Lower leg skin (tissue), 4 donors: ENCODE data around the gene PYCR2. TPM values are rescaled to one million over a fixed set of nuclear protein-coding genes. Genes with fewer than 3 reads are reported as not detected.

Experiments used
- DNase-seq, 2 donors: peaks; one replicate each; pipeline ENCODE4 v3.0.0-alpha.2; 2019; ENCODE audit warnings: low spot score in 2 of 2
- H3K4me3 ChIP-seq: fragments of 200-600 bp; sonication (generic); 2 replicates; pipeline ENCODE4 v1.5.1; 2017; ENCODE audit warnings: mild to moderate bottlenecking, low read depth; ENCODE audit not compliant: poor library complexity, severe bottlenecking
- POLR2A ChIP-seq, 2 donors: fragments of 450-650 bp; IDR thresholded peaks; one replicate each; pipeline ENCODE4 v1.6.1; 2016 to 2017; ENCODE audit warnings: antibody characterized with exemption in 2 of 2, mild to moderate bottlenecking in 1 of 2, moderate library complexity in 1 of 2
- WGBS, 2 donors: methylation state at CpG; one replicate each; pipeline ENCODE4 v1.1.5; 2018; 5-methylcytosine and 5-hydroxymethylcytosine counted together
- intact Hi-C: fragments of 100-400 bp; cut with DNase I; formaldehyde crosslinking; loops from one replicate; pipeline ENCODE4 v1.15.0; 2023; ENCODE audit warnings: low total_unique reads
- total RNA-seq, 4 donors: library from RNA; depleted of rRNA; stranded (reverse); fragments of >200 nt; gene quantifications; one replicate each; pipeline ENCODE4 v1.1.0, GENCODE V29; 2016
- TF ChIP-seq, protein P1 (sequence below), 3 donors: fragments of 450-650 bp; IDR thresholded peaks; one replicate each; pipeline ENCODE4 v1.5.1; 2016; ENCODE audit warnings: antibody characterized with exemption in 3 of 3, mild to moderate bottlenecking in 3 of 3, moderate library complexity in 2 of 3

The PYCR2 gene
- total RNA-seq, 4 donors from 2014 or later, result 35.4 to 43.1 (median 37.9) TPM

DNA sequence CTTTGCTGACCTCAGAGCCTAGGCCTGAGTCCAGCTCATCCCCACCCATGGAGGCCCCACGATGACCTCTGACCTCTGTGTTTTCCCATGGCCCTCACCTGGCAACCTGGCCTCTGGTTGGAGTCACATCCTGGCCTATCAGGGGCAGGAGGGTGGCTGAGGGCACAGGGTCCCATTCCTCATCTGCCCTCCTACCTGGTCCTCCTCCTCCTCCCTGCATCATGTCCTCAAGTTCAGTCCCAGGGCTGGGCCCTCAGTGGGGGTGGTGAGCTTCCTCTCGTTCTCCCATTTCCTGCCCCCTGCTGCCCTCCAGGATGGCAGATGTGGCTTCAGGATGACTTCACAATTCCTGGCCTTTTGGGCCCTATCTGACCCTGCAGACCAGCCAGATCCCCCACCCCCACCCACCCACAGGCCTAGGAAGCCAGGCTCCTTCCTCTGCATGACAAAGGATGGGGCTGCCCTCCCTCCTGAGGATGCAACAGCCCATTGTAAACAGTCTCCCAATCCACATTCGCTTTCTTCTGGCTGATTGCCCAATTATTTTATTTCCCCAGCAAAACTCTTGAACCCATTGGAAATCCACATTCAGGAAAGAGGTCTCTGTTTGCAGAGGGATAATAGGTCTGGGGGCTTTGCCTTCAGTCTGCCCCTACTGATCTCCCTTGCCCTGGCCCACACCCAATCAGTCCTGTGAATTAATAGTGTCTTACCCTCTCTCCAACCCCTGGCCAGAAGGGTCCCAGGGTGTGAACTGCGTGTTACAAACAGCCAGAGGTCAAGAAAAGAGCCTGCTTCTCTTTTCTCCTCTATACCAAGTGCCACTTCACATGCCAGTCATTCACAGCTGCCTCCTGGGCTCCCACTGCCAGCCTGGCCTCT is 24.8 kb downstream of the PYCR2 start:
- H3K4me3 ChIP-seq, result no peak overlapping the region
- no peak for DNase-seq
- TF ChIP-seq, protein P1, sequence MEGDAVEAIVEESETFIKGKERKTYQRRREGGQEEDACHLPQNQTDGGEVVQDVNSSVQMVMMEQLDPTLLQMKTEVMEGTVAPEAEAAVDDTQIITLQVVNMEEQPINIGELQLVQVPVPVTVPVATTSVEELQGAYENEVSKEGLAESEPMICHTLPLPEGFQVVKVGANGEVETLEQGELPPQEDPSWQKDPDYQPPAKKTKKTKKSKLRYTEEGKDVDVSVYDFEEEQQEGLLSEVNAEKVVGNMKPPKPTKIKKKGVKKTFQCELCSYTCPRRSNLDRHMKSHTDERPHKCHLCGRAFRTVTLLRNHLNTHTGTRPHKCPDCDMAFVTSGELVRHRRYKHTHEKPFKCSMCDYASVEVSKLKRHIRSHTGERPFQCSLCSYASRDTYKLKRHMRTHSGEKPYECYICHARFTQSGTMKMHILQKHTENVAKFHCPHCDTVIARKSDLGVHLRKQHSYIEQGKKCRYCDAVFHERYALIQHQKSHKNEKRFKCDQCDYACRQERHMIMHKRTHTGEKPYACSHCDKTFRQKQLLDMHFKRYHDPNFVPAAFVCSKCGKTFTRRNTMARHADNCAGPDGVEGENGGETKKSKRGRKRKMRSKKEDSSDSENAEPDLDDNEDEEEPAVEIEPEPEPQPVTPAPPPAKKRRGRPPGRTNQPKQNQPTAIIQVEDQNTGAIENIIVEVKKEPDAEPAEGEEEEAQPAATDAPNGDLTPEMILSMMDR (IDR thresholded peaks at IDR 0.05), result no peak
- TF ChIP-seq POLR2A (IDR thresholded peaks at IDR 0.05), result no peak
- WGBS, 2 donors, result 72 to 73% methylated on average over 4 of the region's 4 CpGs
- intact Hi-C loops, result no loop called here

DNA sequence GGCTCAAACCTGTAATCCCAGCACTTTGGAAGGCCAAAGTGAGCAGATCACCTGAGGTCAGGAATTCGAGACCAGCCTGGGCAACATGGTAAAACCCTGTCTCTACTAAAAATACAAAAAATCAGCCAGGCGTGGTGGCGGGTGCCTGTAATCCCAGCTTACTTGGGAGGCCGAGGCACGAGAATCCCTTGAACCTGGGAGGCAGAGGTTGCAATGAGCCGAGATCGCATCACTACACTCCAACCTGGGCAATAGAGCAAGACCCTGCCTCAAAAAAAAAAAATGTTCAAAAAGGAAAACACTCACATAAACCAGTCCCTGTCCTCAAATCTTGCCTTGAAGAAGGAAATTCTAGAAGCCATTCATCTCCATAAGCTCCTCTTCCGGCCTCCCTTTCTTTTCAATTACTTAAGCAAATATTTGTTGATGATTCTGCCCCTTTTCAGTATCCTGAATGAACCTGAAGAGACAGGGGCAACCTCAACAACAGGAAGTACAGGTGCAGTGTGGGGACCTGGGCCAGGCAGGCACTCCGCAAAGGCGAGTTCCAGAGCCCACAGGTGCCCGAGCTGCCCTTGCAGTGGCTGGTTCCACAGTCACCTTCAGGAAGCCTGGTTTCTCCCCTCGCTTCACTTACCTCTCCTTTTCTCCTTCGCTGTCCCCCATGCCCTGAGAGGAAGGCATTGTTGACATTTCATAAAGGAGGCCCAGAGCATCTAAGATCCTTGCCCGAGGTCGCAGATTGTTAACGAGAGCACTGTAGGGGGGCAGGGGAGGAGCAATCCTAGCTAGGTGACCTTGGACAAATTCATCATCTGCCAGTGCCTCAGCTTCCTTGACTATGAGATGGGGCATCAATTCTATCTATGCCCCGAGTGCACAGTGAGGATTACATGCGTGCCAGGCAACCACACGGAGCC is 26.2 kb downstream of the PYCR2 start:
- DNase-seq, result no peak
- TF ChIP-seq POLR2A (IDR thresholded peaks at IDR 0.05), result no peak
- TF ChIP-seq, protein P1 (IDR thresholded peaks at IDR 0.05), result no peak
- 90 to 92% methylated on average over 19 of the region's 19 CpGs for WGBS, 2 donors
- H3K4me3 ChIP-seq, result no peak overlapping the region
- intact Hi-C loops, result no loop called here

DNA sequence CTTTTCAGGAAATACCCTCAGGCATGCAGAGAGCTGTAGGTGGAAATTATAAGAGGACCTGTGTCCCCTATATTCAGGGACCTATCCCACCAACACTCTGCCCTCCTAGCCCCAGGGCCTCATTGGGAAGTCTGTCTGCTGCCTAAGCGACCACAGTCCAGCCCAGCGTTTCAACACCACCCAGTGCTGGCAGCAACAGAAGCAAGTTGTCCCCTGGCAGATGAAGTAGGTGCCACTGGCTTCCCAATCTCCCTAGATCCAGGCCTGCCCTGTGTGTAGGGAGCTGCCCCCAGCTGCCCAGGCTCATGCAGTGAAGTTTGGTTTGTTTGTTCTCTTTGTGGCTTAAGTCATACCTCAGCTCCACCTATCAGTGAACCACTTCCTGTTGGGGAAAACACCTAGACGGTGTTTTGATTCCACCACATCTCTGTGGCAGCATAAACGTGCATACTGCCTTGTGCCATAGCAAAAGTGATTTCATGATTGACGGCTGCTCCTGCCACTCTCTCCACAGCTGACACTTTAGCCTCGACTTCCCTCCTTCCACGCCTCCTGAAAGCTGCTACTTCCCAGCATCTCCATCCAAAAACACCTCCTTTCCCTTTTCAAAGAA is 27.0 kb downstream of the PYCR2 start:
- intact Hi-C loops, result no loop called here
- WGBS, 2 donors, result 53 to 60% methylated on average over 7 of the region's 7 CpGs
- H3K4me3 ChIP-seq, result no peak overlapping the region
- no peak for TF ChIP-seq POLR2A (IDR thresholded peaks at IDR 0.05)
- TF ChIP-seq, protein P1 (IDR thresholded peaks at IDR 0.05), result no peak
- no peak for DNase-seq

DNA sequence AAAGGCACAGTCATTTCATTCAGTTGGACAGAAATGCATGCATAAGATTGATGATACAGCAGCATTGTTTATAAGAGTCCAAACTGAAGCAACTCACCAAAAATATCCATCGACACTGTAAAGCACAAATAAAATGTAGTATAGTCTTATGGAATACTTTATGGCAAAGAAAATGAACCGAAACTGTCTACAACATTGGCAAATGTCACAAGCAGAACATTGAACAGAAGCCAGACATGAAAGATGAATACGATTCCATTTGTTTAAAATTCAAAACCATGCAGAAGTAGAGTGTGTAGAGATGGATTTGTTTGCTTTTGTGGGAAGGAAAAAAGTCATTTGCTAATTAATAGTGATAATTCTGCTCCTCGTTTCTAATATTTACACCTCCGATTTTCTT is 27.6 kb downstream of the PYCR2 start:
- no peak overlapping the region for H3K4me3 ChIP-seq
- no peak for TF ChIP-seq POLR2A (IDR thresholded peaks at IDR 0.05)
- TF ChIP-seq, protein P1 (IDR thresholded peaks at IDR 0.05), result no peak
- 64 to 72% methylated on average over 5 of the region's 5 CpGs for WGBS, 2 donors
- DNase-seq, result no peak
- intact Hi-C loops, result no loop called here

DNA sequence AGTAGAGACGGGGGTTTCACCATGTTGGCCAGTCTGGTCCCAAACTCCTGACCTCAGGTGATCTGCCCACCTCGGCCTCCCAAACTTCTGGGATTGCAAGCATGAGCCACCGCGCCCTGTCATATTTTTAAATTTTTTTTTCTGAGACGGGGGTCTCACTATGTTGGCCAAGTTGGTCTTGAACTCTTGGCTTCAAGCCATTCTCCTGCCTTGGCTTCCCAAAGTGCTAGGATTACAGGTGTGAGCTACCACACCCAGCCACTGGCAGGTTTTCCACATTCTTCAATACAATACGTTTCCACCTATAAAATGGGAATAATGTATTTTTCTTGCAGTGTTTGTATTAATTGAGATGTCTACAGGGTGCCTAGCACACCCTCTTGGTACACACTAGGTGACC is 31.7 kb downstream of the PYCR2 start:
- DNase-seq, result no peak
- H3K4me3 ChIP-seq, result no peak overlapping the region
- intact Hi-C loops, result no loop called here
- 79 to 92% methylated on average over 6 of the region's 6 CpGs for WGBS, 2 donors
- TF ChIP-seq, protein P1 (IDR thresholded peaks at IDR 0.05), result no peak
- TF ChIP-seq POLR2A (IDR thresholded peaks at IDR 0.05), result no peak
